ENCODE results near the gene DLL1. TPM values are rescaled to one million over a fixed set of nuclear protein-coding genes. Genes with fewer than 3 reads are reported as not detected.

Gene DLL1
- total RNA-seq, 4 donors from 2014 or later, result 7.3 to 16.6 (median 12.4) TPM

GRCh38 chr6:170295510-170296422 is 4.9 kb upstream of the DLL1 start:
- DNase-seq (ENCODE audit: low spot score) (no peak), ATAC-seq (ENCODE audit: low FRiP score) (no peak)
- no peak for TF ChIP-seq CTCF (IDR thresholded peaks at IDR 0.05)

- DNase-seq (ENCODE audit: low spot score), result no peak
- TF ChIP-seq CTCF (IDR thresholded peaks at IDR 0.05), result no peak
- ATAC-seq (ENCODE audit: low FRiP score), result no peak
Observed at GRCh38 chr6:170294813-170295509, 4.1 kb upstream of the DLL1 start.

- DNase-seq (ENCODE audit: low spot score) (no peak), ATAC-seq (ENCODE audit: low FRiP score) (no peak)
- no peak for TF ChIP-seq CTCF (IDR thresholded peaks at IDR 0.05)
Observed at GRCh38 chr6:170294298-170294730, 3.4 kb upstream of the DLL1 start.

GRCh38 chr6:170293341-170294231 is 2.7 kb upstream of the DLL1 start:
- no peak for DNase-seq (ENCODE audit: low spot score)
- TF ChIP-seq CTCF (IDR thresholded peaks at IDR 0.05), result no peak
- no peak for ATAC-seq (ENCODE audit: low FRiP score)

- ATAC-seq (ENCODE audit: low FRiP score), result no peak
- no peak for TF ChIP-seq CTCF (IDR thresholded peaks at IDR 0.05)
- DNase-seq (ENCODE audit: low spot score), result no peak
Observed at GRCh38 chr6:170292407-170293158, 1.7 kb upstream of the DLL1 start.

GRCh38 chr6:170292111-170292406 is 1.2 kb upstream of the DLL1 start:
- ATAC-seq (ENCODE audit: low FRiP score) (no peak), DNase-seq (ENCODE audit: low spot score) (no peak)
- TF ChIP-seq CTCF (IDR thresholded peaks at IDR 0.05), result no peak
